ENCODE data around the gene HAUS8. TPM values are rescaled to one million over a fixed set of nuclear protein-coding genes. Genes with fewer than 3 reads are reported as not detected.

Gene HAUS8
- total and polyA plus RNA-seq, 2 of the 13 experiments (the other 11 are each of a cell fraction or from before 2014, with no cell fraction given) = 7.8 to 17.5 TPM

DNA sequence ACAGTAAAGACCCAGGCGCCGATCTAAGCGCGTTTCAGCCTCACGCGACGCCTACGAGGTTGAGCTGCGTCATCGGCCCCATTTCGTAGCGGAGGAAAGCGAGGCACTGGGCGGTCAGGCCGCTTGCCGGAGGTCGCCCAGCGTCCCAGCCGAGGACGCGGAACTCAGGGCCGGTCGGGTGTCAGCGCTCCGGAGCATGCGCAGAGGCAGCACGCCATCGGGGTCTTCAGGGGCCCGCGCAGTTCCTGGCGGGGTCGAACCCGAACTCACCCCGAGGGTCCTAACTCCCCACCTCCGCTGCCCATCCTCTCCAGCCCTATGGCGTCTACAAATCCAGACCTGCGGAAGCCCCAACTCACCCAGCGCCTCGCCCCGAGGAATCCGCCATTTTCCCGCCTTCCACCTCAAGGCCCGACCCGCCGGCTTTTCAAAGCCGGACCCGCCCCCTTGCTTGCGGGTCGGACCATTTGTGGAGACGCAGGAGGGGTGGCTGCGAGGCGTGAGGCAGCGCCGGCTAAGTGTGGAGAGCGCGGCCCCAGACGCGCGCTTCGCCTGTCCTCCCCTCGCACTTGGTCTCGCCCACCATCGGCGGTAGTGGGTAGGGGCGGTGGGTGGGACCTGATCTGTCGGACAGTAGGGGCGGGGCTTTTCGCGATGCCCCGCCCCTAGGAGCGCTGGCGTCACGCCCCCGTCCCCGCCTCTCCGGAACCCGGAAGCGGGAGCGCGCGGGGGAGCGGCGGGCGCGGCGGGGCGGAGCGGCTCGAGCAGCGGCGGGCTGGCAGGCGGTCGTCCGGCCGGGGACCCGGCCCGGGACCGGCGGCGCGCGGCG lies at the start of gene HAUS8, which contains the start of gene MYO9B (continued):
- TF ChIP-seq, protein P1, sequence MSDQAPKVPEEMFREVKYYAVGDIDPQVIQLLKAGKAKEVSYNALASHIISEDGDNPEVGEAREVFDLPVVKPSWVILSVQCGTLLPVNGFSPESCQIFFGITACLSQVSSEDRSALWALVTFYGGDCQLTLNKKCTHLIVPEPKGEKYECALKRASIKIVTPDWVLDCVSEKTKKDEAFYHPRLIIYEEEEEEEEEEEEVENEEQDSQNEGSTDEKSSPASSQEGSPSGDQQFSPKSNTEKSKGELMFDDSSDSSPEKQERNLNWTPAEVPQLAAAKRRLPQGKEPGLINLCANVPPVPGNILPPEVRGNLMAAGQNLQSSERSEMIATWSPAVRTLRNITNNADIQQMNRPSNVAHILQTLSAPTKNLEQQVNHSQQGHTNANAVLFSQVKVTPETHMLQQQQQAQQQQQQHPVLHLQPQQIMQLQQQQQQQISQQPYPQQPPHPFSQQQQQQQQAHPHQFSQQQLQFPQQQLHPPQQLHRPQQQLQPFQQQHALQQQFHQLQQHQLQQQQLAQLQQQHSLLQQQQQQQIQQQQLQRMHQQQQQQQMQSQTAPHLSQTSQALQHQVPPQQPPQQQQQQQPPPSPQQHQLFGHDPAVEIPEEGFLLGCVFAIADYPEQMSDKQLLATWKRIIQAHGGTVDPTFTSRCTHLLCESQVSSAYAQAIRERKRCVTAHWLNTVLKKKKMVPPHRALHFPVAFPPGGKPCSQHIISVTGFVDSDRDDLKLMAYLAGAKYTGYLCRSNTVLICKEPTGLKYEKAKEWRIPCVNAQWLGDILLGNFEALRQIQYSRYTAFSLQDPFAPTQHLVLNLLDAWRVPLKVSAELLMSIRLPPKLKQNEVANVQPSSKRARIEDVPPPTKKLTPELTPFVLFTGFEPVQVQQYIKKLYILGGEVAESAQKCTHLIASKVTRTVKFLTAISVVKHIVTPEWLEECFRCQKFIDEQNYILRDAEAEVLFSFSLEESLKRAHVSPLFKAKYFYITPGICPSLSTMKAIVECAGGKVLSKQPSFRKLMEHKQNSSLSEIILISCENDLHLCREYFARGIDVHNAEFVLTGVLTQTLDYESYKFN (CRISPR knock-in tag; conservative IDR thresholded peaks at IDR 0.05) = peak; percentile 63
- TF ChIP-seq BRD4 (CRISPR knock-in tag; IDR thresholded peaks at IDR 0.05) = 0 out of 2 replicates have a peak, but pooled peaks have one; percentile 13
- TF ChIP-seq, protein P2, sequence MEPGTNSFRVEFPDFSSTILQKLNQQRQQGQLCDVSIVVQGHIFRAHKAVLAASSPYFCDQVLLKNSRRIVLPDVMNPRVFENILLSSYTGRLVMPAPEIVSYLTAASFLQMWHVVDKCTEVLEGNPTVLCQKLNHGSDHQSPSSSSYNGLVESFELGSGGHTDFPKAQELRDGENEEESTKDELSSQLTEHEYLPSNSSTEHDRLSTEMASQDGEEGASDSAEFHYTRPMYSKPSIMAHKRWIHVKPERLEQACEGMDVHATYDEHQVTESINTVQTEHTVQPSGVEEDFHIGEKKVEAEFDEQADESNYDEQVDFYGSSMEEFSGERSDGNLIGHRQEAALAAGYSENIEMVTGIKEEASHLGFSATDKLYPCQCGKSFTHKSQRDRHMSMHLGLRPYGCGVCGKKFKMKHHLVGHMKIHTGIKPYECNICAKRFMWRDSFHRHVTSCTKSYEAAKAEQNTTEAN (CRISPR knock-in tag; conservative IDR thresholded peaks at IDR 0.05) = 0 out of 2 replicates have a peak, but pooled peaks have one; percentile 39
- TF ChIP-seq, protein P3, sequence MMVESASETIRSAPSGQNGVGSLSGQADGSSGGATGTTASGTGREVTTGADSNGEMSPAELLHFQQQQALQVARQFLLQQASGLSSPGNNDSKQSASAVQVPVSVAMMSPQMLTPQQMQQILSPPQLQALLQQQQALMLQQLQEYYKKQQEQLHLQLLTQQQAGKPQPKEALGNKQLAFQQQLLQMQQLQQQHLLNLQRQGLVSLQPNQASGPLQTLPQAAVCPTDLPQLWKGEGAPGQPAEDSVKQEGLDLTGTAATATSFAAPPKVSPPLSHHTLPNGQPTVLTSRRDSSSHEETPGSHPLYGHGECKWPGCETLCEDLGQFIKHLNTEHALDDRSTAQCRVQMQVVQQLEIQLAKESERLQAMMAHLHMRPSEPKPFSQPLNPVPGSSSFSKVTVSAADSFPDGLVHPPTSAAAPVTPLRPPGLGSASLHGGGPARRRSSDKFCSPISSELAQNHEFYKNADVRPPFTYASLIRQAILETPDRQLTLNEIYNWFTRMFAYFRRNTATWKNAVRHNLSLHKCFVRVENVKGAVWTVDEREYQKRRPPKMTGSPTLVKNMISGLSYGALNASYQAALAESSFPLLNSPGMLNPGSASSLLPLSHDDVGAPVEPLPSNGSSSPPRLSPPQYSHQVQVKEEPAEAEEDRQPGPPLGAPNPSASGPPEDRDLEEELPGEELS (CRISPR knock-in tag; IDR thresholded peaks at IDR 0.05) = peak; percentile 70
- TF ChIP-seq, protein P4, sequence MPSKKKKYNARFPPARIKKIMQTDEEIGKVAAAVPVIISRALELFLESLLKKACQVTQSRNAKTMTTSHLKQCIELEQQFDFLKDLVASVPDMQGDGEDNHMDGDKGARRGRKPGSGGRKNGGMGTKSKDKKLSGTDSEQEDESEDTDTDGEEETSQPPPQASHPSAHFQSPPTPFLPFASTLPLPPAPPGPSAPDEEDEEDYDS (CRISPR knock-in tag; IDR thresholded peaks at IDR 0.05) = peak; percentile 85
- no peak; the same call in 1 of the 2 replicates for TF ChIP-seq THYN1 (CRISPR knock-in tag; IDR thresholded peaks at IDR 0.05; ENCODE audit: borderline replicate concordance, low read depth)
- peak; percentile 74 for TF ChIP-seq ATF1 (CRISPR knock-in tag; IDR thresholded peaks at IDR 0.05)
- peak; percentile 80; the same call in 1 of the 2 replicates for TF ChIP-seq ZNF430 (CRISPR knock-in tag; IDR thresholded peaks at IDR 0.05)
- TF ChIP-seq ZNF282 (IDR thresholded peaks at IDR 0.05; ENCODE audit: partially characterized antibody) = no peak
- TF ChIP-seq ZMYM2 (CRISPR knock-in tag; IDR thresholded peaks at IDR 0.05) = peak; percentile 85
- TF ChIP-seq, protein P5, sequence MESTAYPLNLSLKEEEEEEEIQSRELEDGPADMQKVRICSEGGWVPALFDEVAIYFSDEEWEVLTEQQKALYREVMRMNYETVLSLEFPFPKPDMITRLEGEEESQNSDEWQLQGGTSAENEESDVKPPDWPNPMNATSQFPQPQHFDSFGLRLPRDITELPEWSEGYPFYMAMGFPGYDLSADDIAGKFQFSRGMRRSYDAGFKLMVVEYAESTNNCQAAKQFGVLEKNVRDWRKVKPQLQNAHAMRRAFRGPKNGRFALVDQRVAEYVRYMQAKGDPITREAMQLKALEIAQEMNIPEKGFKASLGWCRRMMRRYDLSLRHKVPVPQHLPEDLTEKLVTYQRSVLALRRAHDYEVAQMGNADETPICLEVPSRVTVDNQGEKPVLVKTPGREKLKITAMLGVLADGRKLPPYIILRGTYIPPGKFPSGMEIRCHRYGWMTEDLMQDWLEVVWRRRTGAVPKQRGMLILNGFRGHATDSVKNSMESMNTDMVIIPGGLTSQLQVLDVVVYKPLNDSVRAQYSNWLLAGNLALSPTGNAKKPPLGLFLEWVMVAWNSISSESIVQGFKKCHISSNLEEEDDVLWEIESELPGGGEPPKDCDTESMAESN (CRISPR knock-in tag; conservative IDR thresholded peaks at IDR 0.05) = peak; percentile 86; the same call in 1 of the 2 replicates
- TF ChIP-seq SOX13 (IDR thresholded peaks at IDR 0.05) = no peak
- peak in 1 of 2 experiments; percentile 30; a peak in 1 of 4 replicates for TF ChIP-seq SOX13 (CRISPR knock-in tag; conservative IDR thresholded peaks at IDR 0.05 in 1 of 2, IDR thresholded peaks at IDR 0.05 in 1 of 2)
- TF ChIP-seq ZNF678 (CRISPR knock-in tag; IDR thresholded peaks at IDR 0.05) = peak; percentile 72; the same call in 1 of the 2 replicates
- TF ChIP-seq MAF1 (CRISPR knock-in tag; IDR thresholded peaks at IDR 0.05; ENCODE audit: borderline replicate concordance) = peak; percentile 68; the same call in 1 of the 2 replicates
- TF ChIP-seq KAT8 (CRISPR knock-in tag; IDR thresholded peaks at IDR 0.05) = peak; percentile 86
- TF ChIP-seq ISL2 (CRISPR knock-in tag; IDR thresholded peaks at IDR 0.05) = peak; percentile 70
- TF ChIP-seq NR2F6 (IDR thresholded peaks at IDR 0.05) = peak; percentile 17; the same call in 1 of the 2 replicates
- peak; percentile 13; the same call in 1 of the 2 replicates for TF ChIP-seq NR2F6 (CRISPR knock-in tag; IDR thresholded peaks at IDR 0.05)
- TF ChIP-seq NFRKB (IDR thresholded peaks at IDR 0.05) = 0 out of 2 replicates have a peak, but pooled peaks have one; percentile 38
- TF ChIP-seq REXO4 (CRISPR knock-in tag; IDR thresholded peaks at IDR 0.05; ENCODE audit: borderline replicate concordance) = no peak

Data from HepG2 (cell line).